ENCODE data around the gene NUMB.

GRCh38 chr14:73253721-73254120 is 204.6 kb downstream of the NUMB start:
- TF ChIP-seq GATA3 (IDR thresholded peaks at IDR 0.05; ENCODE audit: low read depth, low read length) (no peak), GATA2 (IDR thresholded peaks at IDR 0.05; ENCODE audit: low read depth, low read length) (no peak)
